ENCODE results near the gene SH3PXD2B.

Gene SH3PXD2B

GRCh38 chr5:172455087-172455381 lies 709 bp upstream of the SH3PXD2B start:
- H2AFZ ChIP-seq (ENCODE audit: low read length), result no peak overlapping the region
- H3K4me2 ChIP-seq (ENCODE audit: low read length), result peak overlapping the region; percentile 63
- H3K79me2 ChIP-seq (ENCODE audit: insufficient read depth, low read length), result no peaks in the 10 kb centered on the region
- no peaks in the 10 kb centered on the region for H3K9me2 ChIP-seq (ENCODE audit: low read depth, low read length)
- H3K4me3 ChIP-seq (ENCODE audit: low read depth, low read length, poor library complexity, severe bottlenecking), result peak overlapping the region; percentile 55
- no peaks in the 10 kb centered on the region for H4K20me1 ChIP-seq (ENCODE audit: insufficient read depth, low read length)
- no peaks in the 10 kb centered on the region for H3F3A ChIP-seq (ENCODE audit: insufficient read depth, low read length)
- no peak for TF ChIP-seq CTCF (IDR thresholded peaks at IDR 0.05; ENCODE audit: low read length)
- no peak for TF ChIP-seq EZH2 (IDR thresholded peaks at IDR 0.05; ENCODE audit: borderline replicate concordance, low read length)
- peaks cover 6% of the 10 kb centered on the region; the same call in 1 of the 2 replicates for H3K27me3 ChIP-seq (ENCODE audit: insufficient read depth, low read length)
- H3K9me3 ChIP-seq (ENCODE audit: low read length), result no peaks in the 10 kb centered on the region
- H3K9ac ChIP-seq (ENCODE audit: low read length), result peak overlapping the region; percentile 22; the same call in 1 of the 2 replicates
- peaks cover 12% of the 10 kb centered on the region for H3K4me1 ChIP-seq (ENCODE audit: insufficient read depth, low read length, severe bottlenecking)
- no peak overlapping the region for H3K27ac ChIP-seq (ENCODE audit: low read depth, low read length, poor library complexity, severe bottlenecking)
- no peaks in the 10 kb centered on the region for H3K36me3 ChIP-seq (ENCODE audit: insufficient read depth, low read length)

GRCh38 chr5:172453986-172454357 lies 353 bp downstream of the SH3PXD2B start:
- Histone ChIP-seq H3K36me3 (ENCODE audit: insufficient read depth, low read length) (no peaks in the 10 kb centered on the region), H3K4me3 (ENCODE audit: low read depth, low read length, poor library complexity, severe bottlenecking) (peak overlapping the region; percentile 60), H3K27me3 (ENCODE audit: insufficient read depth, low read length) (peaks cover 6% of the 10 kb centered on the region; the same call in 1 of the 2 replicates), H3F3A (ENCODE audit: insufficient read depth, low read length) (no peaks in the 10 kb centered on the region), H3K9me2 (ENCODE audit: low read depth, low read length) (no peaks in the 10 kb centered on the region), H3K79me2 (ENCODE audit: insufficient read depth, low read length) (no peaks in the 10 kb centered on the region), H3K4me1 (ENCODE audit: insufficient read depth, low read length, severe bottlenecking) (peaks cover 12% of the 10 kb centered on the region), H4K20me1 (ENCODE audit: insufficient read depth, low read length) (no peaks in the 10 kb centered on the region), H3K4me2 (ENCODE audit: low read length) (peak overlapping the region; percentile 70), H3K9ac (ENCODE audit: low read length) (peak overlapping the region; percentile 48; the same call in 1 of the 2 replicates), H3K9me3 (ENCODE audit: low read length) (no peaks in the 10 kb centered on the region), H2AFZ (ENCODE audit: low read length) (no peak overlapping the region), H3K27ac (ENCODE audit: low read depth, low read length, poor library complexity, severe bottlenecking) (no peak overlapping the region)
- TF ChIP-seq CTCF (IDR thresholded peaks at IDR 0.05; ENCODE audit: low read length) (no peak), EZH2 (IDR thresholded peaks at IDR 0.05; ENCODE audit: borderline replicate concordance, low read length) (no peak)

- H4K20me1 ChIP-seq (ENCODE audit: insufficient read depth, low read length), result no peaks in the 10 kb centered on the region
- no peaks in the 10 kb centered on the region for H3K79me2 ChIP-seq (ENCODE audit: insufficient read depth, low read length)
- H3K4me2 ChIP-seq (ENCODE audit: low read length), result peak overlapping the region; percentile 70
- no peak overlapping the region for H3K27ac ChIP-seq (ENCODE audit: low read depth, low read length, poor library complexity, severe bottlenecking)
- no peaks in the 10 kb centered on the region for H3K36me3 ChIP-seq (ENCODE audit: insufficient read depth, low read length)
- peaks cover 6% of the 10 kb centered on the region; the same call in 1 of the 2 replicates for H3K27me3 ChIP-seq (ENCODE audit: insufficient read depth, low read length)
- no peak for TF ChIP-seq EZH2 (IDR thresholded peaks at IDR 0.05; ENCODE audit: borderline replicate concordance, low read length)
- TF ChIP-seq CTCF (IDR thresholded peaks at IDR 0.05; ENCODE audit: low read length), result peak; percentile 26; the same call in 1 of the 2 replicates
- H3F3A ChIP-seq (ENCODE audit: insufficient read depth, low read length), result no peaks in the 10 kb centered on the region
- H3K9me3 ChIP-seq (ENCODE audit: low read length), result no peaks in the 10 kb centered on the region
- peaks cover 12% of the 10 kb centered on the region for H3K4me1 ChIP-seq (ENCODE audit: insufficient read depth, low read length, severe bottlenecking)
- H3K9ac ChIP-seq (ENCODE audit: low read length), result no peak overlapping the region; the same call in 1 of the 2 replicates
- H3K4me3 ChIP-seq (ENCODE audit: low read depth, low read length, poor library complexity, severe bottlenecking), result peak overlapping the region; percentile 60
- H2AFZ ChIP-seq (ENCODE audit: low read length), result no peak overlapping the region
- H3K9me2 ChIP-seq (ENCODE audit: low read depth, low read length), result no peaks in the 10 kb centered on the region
Observed at GRCh38 chr5:172453206-172453985, 929 bp downstream of the SH3PXD2B start.

All from OCI-LY1 (cell line).